WI38 (cell line): ENCODE results near the gene PNMA8A.

Source experiments
- H3K4me3 ChIP-seq: 2 replicates; pipeline ENCODE4 v1.5.1; 2011; ENCODE audit warnings: low read depth, mild to moderate bottlenecking, control low read depth, low read length
- TF ChIP-seq, protein P1 (sequence below): IDR thresholded peaks from 2 replicates; pipeline ENCODE4 v1.5.1; 2012; ENCODE audit warnings: low read depth, mild to moderate bottlenecking, control low read depth, low read length

Gene PNMA8A

GRCh38 chr19:46472592-46472991 is 1.2 kb upstream of the PNMA8A start:
- TF ChIP-seq, protein P1, sequence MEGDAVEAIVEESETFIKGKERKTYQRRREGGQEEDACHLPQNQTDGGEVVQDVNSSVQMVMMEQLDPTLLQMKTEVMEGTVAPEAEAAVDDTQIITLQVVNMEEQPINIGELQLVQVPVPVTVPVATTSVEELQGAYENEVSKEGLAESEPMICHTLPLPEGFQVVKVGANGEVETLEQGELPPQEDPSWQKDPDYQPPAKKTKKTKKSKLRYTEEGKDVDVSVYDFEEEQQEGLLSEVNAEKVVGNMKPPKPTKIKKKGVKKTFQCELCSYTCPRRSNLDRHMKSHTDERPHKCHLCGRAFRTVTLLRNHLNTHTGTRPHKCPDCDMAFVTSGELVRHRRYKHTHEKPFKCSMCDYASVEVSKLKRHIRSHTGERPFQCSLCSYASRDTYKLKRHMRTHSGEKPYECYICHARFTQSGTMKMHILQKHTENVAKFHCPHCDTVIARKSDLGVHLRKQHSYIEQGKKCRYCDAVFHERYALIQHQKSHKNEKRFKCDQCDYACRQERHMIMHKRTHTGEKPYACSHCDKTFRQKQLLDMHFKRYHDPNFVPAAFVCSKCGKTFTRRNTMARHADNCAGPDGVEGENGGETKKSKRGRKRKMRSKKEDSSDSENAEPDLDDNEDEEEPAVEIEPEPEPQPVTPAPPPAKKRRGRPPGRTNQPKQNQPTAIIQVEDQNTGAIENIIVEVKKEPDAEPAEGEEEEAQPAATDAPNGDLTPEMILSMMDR = no peak
- H3K4me3 ChIP-seq = no peak overlapping the region

GRCh38 chr19:46471811-46472543 is 614 bp upstream of the PNMA8A start:
- TF ChIP-seq, protein P1 = no peak
- peak overlapping the region; percentile 46 for H3K4me3 ChIP-seq

DNA sequence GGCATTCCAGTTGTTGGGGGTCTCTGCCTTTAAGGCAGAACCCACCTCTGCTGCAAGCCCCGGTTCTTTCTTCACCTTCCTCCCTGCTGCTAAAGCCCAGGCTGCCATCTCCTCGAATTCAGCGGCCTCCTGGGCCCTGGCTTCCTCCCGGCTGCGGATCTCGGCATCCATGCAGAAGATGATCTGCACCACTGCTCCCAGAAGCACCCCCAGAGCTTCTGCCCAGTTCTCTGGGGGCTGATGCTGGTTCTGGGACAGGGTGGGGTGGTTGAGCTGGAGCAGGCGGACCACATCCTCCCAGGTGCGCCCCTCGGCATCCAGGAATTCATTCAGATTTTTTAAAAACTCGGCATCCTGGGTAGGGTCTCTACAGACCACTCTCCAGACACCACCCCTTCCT is 987 bp downstream of the PNMA8A start:
- no peak overlapping the region for H3K4me3 ChIP-seq
- TF ChIP-seq, protein P1 = no peak

DNA sequence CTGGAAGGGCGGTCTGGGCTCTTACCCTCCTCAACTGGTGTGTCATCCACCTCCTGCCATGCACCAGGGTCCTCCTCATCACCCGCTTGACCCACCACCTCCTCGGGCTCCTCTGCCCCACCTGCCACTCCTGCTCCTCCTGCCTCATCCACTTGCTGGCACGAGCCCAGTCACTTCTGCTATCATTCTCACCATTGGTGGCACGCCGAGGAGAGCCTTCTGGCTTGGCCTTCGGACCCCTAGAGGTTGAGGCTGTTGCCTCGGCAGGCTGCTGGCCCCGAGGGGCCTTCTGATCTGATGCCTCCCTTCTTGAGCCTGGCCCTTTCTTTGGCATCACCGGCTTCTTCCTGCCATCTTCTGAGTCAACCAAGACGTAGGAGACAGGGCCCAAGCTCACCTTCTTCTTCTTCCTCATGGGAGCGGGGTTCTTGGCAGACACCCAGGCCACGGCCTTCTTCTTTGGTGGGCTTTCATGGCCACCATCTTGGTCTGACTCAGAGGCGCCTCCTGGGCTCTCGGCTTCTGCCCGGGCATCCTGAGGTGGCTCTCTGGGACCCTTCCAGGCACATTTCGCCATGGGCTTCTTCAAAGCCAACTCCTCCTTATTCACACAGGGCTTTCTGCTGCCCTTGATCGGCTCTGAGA is 1.7 kb downstream of the PNMA8A start:
- TF ChIP-seq, protein P1 = no peak
- no peak overlapping the region for H3K4me3 ChIP-seq

- TF ChIP-seq, protein P1 = no peak
- no peak overlapping the region for H3K4me3 ChIP-seq
Measured at GRCh38 chr19:46466536-46467196, 4.7 kb downstream of the PNMA8A start.

GRCh38 chr19:46463516-46463915 is 7.8 kb downstream of the PNMA8A start:
- no peak overlapping the region for H3K4me3 ChIP-seq
- TF ChIP-seq, protein P1 = no peak

- TF ChIP-seq, protein P1 = no peak
Measured at GRCh38 chr19:46461537-46461936, 9.8 kb downstream of the PNMA8A start.

More at GRCh38 chr19:46461537-46461936, 9.8 kb downstream of the PNMA8A start:
- no peak overlapping the region for H3K4me3 ChIP-seq
